Measurements from ENCODE around the gene PLCB1. TPM values are rescaled to one million over a fixed set of nuclear protein-coding genes. Genes with fewer than 3 reads are reported as not detected.

Gene PLCB1
- total and polyA plus RNA-seq, 10 of the 15 experiments (the other 5 are each of a cell fraction or from before 2014, with no cell fraction given): 0.05 to 5.3 (median 0.17) TPM; not detected in 1

DNA sequence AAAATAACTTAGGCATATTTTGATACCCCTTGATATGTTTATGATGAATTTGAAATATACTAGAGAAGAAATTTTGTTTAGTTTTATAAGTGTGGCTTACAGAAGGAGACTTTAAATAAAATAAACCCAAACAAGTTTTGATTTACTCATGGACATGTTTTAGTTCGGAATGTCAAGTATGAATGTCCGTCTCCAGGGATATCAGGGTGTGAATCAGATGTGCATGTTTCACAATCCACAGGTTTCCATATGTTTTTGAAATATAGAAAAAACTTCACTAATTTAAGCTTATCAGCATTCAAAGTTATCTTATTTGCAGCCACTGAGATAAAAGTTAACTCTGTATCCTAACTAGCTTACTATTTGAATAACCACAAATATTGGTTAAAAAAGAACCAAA, 51.5 kb downstream of the PLCB1 start:
- ChIA-PET RAD21 (ENCODE audit: unreplicated experiment) (no interaction called here), POLR2A (no interaction called here), SMC1A (ENCODE audit: uncharacterized antibody, unreplicated experiment) (no interaction called here), CTCF (no interaction called here)
- FAIRE-seq (no peak), DNase-seq (ENCODE audit: low read depth, low spot score) (no peak), ATAC-seq (no peak)
- TF ChIP-seq ZNF217 (IDR thresholded peaks at IDR 0.05): no peak
- TF ChIP-seq MEF2B (IDR thresholded peaks at IDR 0.05; ENCODE audit: partially characterized antibody, poor library complexity, severe bottlenecking): no peak
- no peak for TF ChIP-seq NR2C1 (IDR thresholded peaks at IDR 0.05)
- TF ChIP-seq MYC (IDR thresholded peaks at IDR 0.05; ENCODE audit: insufficient read depth, insufficient read length, insufficient replicate concordance, low read length, severe bottlenecking): no peak
- TF ChIP-seq ZNF687 (IDR thresholded peaks at IDR 0.05): no peak
- TF ChIP-seq STAT1 (conservative IDR thresholded peaks at IDR 0.05): no peak
- TF ChIP-seq SMC3 (IDR thresholded peaks at IDR 0.05; ENCODE audit: borderline replicate concordance, low read length): no peak
- no peak for TF ChIP-seq CHD2 (IDR thresholded peaks at IDR 0.05; ENCODE audit: borderline replicate concordance, low read depth, low read length)
- no peak for TF ChIP-seq SP1 (IDR thresholded peaks at IDR 0.05; ENCODE audit: low read depth, low read length)
- TF ChIP-seq FOXK2 (IDR thresholded peaks at IDR 0.05): no peak
- TF ChIP-seq SMAD1 (IDR thresholded peaks at IDR 0.05; ENCODE audit: low read depth, partially characterized antibody): no peak
- no peak for TF ChIP-seq TCF3 (IDR thresholded peaks at IDR 0.05; ENCODE audit: borderline replicate concordance, insufficient read depth, low read depth, low read length)
- TF ChIP-seq, protein P1, sequence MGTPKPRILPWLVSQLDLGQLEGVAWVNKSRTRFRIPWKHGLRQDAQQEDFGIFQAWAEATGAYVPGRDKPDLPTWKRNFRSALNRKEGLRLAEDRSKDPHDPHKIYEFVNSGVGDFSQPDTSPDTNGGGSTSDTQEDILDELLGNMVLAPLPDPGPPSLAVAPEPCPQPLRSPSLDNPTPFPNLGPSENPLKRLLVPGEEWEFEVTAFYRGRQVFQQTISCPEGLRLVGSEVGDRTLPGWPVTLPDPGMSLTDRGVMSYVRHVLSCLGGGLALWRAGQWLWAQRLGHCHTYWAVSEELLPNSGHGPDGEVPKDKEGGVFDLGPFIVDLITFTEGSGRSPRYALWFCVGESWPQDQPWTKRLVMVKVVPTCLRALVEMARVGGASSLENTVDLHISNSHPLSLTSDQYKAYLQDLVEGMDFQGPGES (IDR thresholded peaks at IDR 0.05): no peak
- TF ChIP-seq FOXM1 (IDR thresholded peaks at IDR 0.05; ENCODE audit: low read depth, low read length): no peak
- no peak for TF ChIP-seq HDGF (IDR thresholded peaks at IDR 0.05)
- TF ChIP-seq ATF7 (IDR thresholded peaks at IDR 0.05; ENCODE audit: low read depth): no peak
- Histone ChIP-seq H3K79me2 (ENCODE audit: control insufficient read depth, insufficient read depth, low read length) (no peaks in the 10 kb centered on the region), H3K4me1 (ENCODE audit: control insufficient read depth, insufficient read depth, low read length) (no peaks in the 10 kb centered on the region), H3K9me3 (replicated peaks; ENCODE audit: control insufficient read depth, insufficient read depth, low read length) (no peaks in the 10 kb centered on the region), H3K9ac (ENCODE audit: control insufficient read depth, insufficient read depth, low read length) (no peak overlapping the region), H3K4me2 (ENCODE audit: control insufficient read depth, insufficient read depth) (no peak overlapping the region), H3K27me3 (replicated peaks in 1 of 2; ENCODE audit: control insufficient read depth in 2 of 2, insufficient read depth in 2 of 2, low read length in 1 of 2) (no peaks in the 10 kb centered on the region), H2AFZ (ENCODE audit: control insufficient read depth, low read depth, low read length) (no peak overlapping the region), H4K20me1 (ENCODE audit: control insufficient read depth, insufficient read depth) (no peaks in the 10 kb centered on the region), H3K36me3 (ENCODE audit: control insufficient read depth in 2 of 2, insufficient read depth in 2 of 2, low read length in 1 of 2) (no peaks in the 10 kb centered on the region), H3K4me3 (no peak overlapping the region), H3K27ac (ENCODE audit: control insufficient read depth, insufficient read depth) (no peak overlapping the region)
- BruUV-seq (replicated peaks): no TSS peak
- WGBS (ENCODE audit: insufficient coverage, insufficient replicate concordance, low lambda C conversion rate, missing lambda C conversion rate): 3% methylated on average over 2 of the region's 2 CpGs
- intact Hi-C loops (cut with micrococcal nuclease; ENCODE audit: unreplicated experiment): no loop called here
- in situ Hi-C loops (cut with MboI): no loop called here
